Transverse colon (tissue), 4 donors: ENCODE measurements around the gene ZCCHC8. TPM values are rescaled to one million over a fixed set of nuclear protein-coding genes. Genes with fewer than 3 reads are reported as not detected.
A peak's percentile ranks its signal among the peaks of the same experiment; 100 is the strongest.
"Not testable (repeated sequence)": the region's sequence is repeated elsewhere in the genome, so short reads cannot be mapped to it uniquely, and the experiment has no call there.

Experiments
- DNase-seq: peaks from one replicate; pipeline ENCODE4 v3.0.0-alpha.2; 2019
- H3K27ac ChIP-seq, 4 donors: fragments of 200-600 bp; sonication (generic); 2 replicates each; pipeline ENCODE4 v1.5.1; 2016 to 2018; ENCODE audit warnings: inconsistent platforms in 4 of 4
- H3K27me3 ChIP-seq: fragments of 200-600 bp; sonication (generic); 2 replicates; pipeline ENCODE4 v1.5.1; 2017; ENCODE audit warnings: inconsistent platforms
- H3K36me3 ChIP-seq, 4 donors: fragments of 200-600 bp; sonication (generic); 2 replicates each; pipeline ENCODE4 v1.5.1; 2017 to 2019; ENCODE audit warnings: inconsistent platforms in 4 of 4
- H3K4me1 ChIP-seq, 4 donors: fragments of 200-600 bp; sonication (generic); 2 replicates each; pipeline ENCODE4 v1.5.1; 2017 to 2020; ENCODE audit warnings: inconsistent platforms in 4 of 4
- H3K4me3 ChIP-seq, 4 donors: fragments of 200-600 bp; sonication (generic); 1 replicate in 1 of 4; 2 replicates in 3 of 4; pipeline versions ENCODE4 v1.5.1 to v1.6.1; 2017 to 2019; ENCODE audit warnings: inconsistent platforms in 4 of 4
- H3K9me3 ChIP-seq, 2 donors: fragments of 200-600 bp; sonication (generic); 2 replicates each; pipeline ENCODE4 v1.5.1; 2017 to 2019; ENCODE audit warnings: inconsistent platforms in 2 of 2
- EP300 ChIP-seq: sonication (generic); formaldehyde crosslinking; IDR thresholded peaks from one replicate; pipeline ENCODE4 v1.6.1; 2017; ENCODE audit warnings: antibody characterized with exemption, low read depth
- POLR2A ChIP-seq: fragments of 450-650 bp; IDR thresholded peaks from one replicate; pipeline ENCODE4 v1.6.1; 2016; ENCODE audit warnings: antibody characterized with exemption, mild to moderate bottlenecking, moderate library complexity
- POLR2AphosphoS5 ChIP-seq, 3 donors: sonication (generic); formaldehyde crosslinking; IDR thresholded peaks; one replicate each; pipeline ENCODE4 v1.6.1; 2016; ENCODE audit warnings: antibody characterized with exemption in 3 of 3
- WGBS, 2 donors: methylation state at CpG; one replicate each; pipeline ENCODE4 v1.1.5; 2018; ENCODE audit warnings: low coverage in 1 of 2; 5-methylcytosine and 5-hydroxymethylcytosine counted together
- in situ Hi-C, 4 donors: fragments of 200-750 bp; cut with MboI; loops; one replicate each; pipeline versions ENCODE4 v1.15.0 to v1.15.1; 2017; ENCODE audit warnings: low sequenced_read_pairs in 3 of 4, low pct_ligation_motif_present in 1 of 4, low pct_unique_long_range_greater_than_20kb in 1 of 4
- intact Hi-C: fragments of 100-400 bp; cut with DNase I; formaldehyde crosslinking; loops from one replicate; pipeline ENCODE4 v1.15.1; 2023; ENCODE audit warnings: low total_unique reads
- total RNA-seq, 4 donors: library from RNA; depleted of rRNA; stranded (reverse); fragments of >200 nt; gene quantifications; one replicate each; pipeline ENCODE4 v1.1.0, GENCODE V29; 2016
- TF ChIP-seq, protein P1 (sequence below), 5 experiments: fragments of 200-600 bp in 3 of 5; fragments of 450-650 bp in 2 of 5; sonication (generic) in 3 of 5; IDR thresholded peaks; 1 replicate in 2 of 5; 2 replicates in 3 of 5; pipeline ENCODE4 v1.5.1; 2016 to 2017; ENCODE audit warnings: antibody characterized with exemption in 5 of 5, inconsistent platforms in 3 of 5, mild to moderate bottlenecking in 2 of 5, moderate library complexity in 1 of 5

The ZCCHC8 gene
- total RNA-seq, 4 donors from 2014 or later: 15.9 to 28.4 (median 19.9) TPM

DNA sequence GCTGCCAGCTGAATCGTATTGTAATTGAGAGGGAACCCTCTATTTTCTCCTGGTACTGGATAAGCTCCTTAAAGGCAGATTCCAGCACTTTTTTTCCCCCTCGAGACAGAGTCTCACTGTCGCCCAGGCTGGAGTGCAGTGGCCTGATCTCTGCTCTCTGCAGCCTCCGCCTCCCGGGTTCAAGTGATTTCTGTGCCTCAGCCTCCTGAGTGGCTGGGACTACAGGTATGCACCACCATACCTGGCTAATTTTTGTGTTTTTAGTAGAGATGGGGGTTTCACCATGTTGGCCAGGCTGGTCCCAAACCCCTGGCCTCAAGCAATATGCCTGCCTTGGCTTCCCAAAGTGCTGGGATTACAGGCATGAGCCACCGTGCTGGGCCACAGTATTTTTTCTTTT, 30.9 kb downstream of the ZCCHC8 start:
- H3K9me3 ChIP-seq, H3K4me3 ChIP-seq, DNase-seq, H3K27ac ChIP-seq, H3K27me3 ChIP-seq, H3K4me1 ChIP-seq: not testable (repeated sequence)
- in situ Hi-C loops: loop anchor here in 2 of 4 donors (10.0 kb wide), 2 partner anchors 65 to 75 kb away; no protein-coding TSS in a partner anchor
- WGBS, 2 donors: 83 to 84% methylated on average over 4 to 6 of the region's 6 CpGs
- intact Hi-C loops: loop anchor here (10.0 kb wide), 2 partner anchors 75 to 135 kb away; no protein-coding TSS in a partner anchor
- H3K36me3 ChIP-seq: peaks cover 0 to 12% (median 2%) of the 10 kb centered on the region in 4 donors

DNA sequence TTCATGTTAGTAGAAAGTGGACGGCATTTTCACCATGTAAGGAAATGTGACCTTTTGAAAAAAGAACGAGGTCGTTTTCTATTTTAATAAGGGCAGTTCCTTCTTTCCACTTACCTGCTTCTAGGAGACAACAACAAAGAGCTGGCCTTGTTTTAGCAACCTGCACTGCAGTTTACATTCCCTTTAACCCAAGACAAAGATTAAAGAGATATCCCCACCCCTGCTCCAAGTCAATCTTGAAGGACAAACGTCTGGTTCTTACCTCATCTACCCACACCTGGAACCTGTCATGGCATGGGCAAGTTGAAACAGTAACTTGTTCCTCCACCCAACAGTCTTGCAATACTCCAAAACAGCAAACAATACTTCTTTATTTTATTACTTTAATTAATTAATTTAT, 32.7 kb downstream of the ZCCHC8 start:
- in situ Hi-C loops (no loop called here), intact Hi-C loops (no loop called here)
- peaks cover 0 to 10% (median 2%) of the 10 kb centered on the region in 4 donors for H3K4me1 ChIP-seq
- H3K9me3 ChIP-seq: no peaks in the 10 kb centered on the region
- no peaks in the 10 kb centered on the region for H3K27me3 ChIP-seq
- peaks cover 0 to 1% (median 0%) of the 10 kb centered on the region in 4 donors for H3K36me3 ChIP-seq
- no peak for DNase-seq
- no peak overlapping the region for H3K27ac ChIP-seq
- no peak overlapping the region for H3K4me3 ChIP-seq
- TF ChIP-seq POLR2AphosphoS5 (IDR thresholded peaks at IDR 0.05): no peak
- TF ChIP-seq EP300: no peak
- TF ChIP-seq POLR2A: no peak
- TF ChIP-seq, protein P1, sequence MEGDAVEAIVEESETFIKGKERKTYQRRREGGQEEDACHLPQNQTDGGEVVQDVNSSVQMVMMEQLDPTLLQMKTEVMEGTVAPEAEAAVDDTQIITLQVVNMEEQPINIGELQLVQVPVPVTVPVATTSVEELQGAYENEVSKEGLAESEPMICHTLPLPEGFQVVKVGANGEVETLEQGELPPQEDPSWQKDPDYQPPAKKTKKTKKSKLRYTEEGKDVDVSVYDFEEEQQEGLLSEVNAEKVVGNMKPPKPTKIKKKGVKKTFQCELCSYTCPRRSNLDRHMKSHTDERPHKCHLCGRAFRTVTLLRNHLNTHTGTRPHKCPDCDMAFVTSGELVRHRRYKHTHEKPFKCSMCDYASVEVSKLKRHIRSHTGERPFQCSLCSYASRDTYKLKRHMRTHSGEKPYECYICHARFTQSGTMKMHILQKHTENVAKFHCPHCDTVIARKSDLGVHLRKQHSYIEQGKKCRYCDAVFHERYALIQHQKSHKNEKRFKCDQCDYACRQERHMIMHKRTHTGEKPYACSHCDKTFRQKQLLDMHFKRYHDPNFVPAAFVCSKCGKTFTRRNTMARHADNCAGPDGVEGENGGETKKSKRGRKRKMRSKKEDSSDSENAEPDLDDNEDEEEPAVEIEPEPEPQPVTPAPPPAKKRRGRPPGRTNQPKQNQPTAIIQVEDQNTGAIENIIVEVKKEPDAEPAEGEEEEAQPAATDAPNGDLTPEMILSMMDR (IDR thresholded peaks at IDR 0.05): no peak
- WGBS, 2 donors: 46 to 50% methylated on average over 4 of the region's 4 CpGs

DNA sequence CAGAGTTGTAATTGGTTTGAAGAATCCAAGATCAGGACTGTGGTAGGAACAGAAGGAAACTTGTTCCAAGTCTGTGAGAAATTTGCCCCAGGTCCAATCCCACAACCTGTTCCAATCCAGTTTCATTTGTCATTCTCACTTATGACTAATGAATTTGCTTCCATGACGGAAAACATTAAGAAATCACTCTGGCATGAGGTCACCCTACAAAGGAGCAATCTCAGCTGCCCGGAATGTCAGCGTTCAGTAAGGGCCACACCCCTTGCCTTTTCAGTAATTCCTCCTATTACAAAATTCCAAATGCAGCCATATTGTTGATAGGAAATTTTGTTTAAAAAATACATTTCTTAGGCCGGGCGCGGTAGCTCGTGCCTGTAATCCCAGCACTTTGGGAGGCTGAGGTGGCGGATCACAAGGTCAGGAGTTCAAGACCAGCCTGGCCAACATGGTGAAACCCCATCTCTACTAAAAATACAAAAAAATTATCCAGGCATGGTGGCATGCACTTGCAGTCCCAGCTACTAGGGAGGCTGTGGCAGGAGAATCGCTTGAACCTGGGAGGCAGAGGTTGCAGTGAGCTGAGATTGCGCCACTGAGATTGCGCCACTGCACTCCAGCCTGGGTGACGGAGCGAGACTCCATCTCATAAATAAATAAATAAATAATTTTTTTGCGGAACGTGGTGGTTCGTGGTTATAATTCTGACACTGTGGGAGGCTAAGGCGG, 36.3 kb downstream of the ZCCHC8 start:
- H3K4me1 ChIP-seq, H3K36me3 ChIP-seq, H3K9me3 ChIP-seq, in situ Hi-C loops, H3K27me3 ChIP-seq, intact Hi-C loops, H3K4me3 ChIP-seq: not testable (repeated sequence)
- WGBS, 2 donors: 59 to 80% methylated on average over 6 to 17 of the region's 17 CpGs
- peak overlapping the region in 1 of 4 donors; percentile 15 for H3K27ac ChIP-seq
- TF ChIP-seq POLR2AphosphoS5 (IDR thresholded peaks at IDR 0.05): peak; percentile 36 to 58 (median 56)
- peak; percentile 15 for DNase-seq

DNA sequence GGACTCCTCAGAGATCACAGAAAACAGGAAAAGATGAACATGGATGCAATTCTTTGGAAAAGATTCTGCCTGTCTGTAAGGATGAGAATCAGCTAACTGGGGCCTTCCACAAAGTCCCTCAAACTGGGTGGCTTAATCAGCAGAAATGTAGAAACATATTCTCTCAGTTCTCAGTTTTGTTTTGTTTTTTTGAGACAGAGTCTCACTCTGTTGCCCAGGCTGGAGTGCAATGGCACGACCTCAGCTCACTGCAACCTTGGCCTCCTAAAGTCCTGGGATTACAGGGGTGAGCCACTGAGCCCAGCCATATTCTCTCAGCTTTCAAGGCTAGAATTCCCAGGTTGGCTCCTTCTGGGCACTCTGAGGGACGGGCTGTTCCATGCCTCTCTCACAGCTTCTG, 40.1 kb downstream of the ZCCHC8 start:
- TF ChIP-seq POLR2AphosphoS5 (IDR thresholded peaks at IDR 0.05) (no peak), POLR2A (no peak), EP300 (no peak)
- TF ChIP-seq, protein P1 (IDR thresholded peaks at IDR 0.05): no peak
- no peak for DNase-seq
- no peaks in the 10 kb centered on the region for H3K9me3 ChIP-seq
- no peak overlapping the region for H3K27ac ChIP-seq
- no peak overlapping the region for H3K4me3 ChIP-seq
- 71 to 90% methylated on average over 2 of the region's 2 CpGs for WGBS, 2 donors
- in situ Hi-C loops: no loop called here
- intact Hi-C loops: no loop called here
- H3K36me3 ChIP-seq: no peaks in the 10 kb centered on the region
- peaks cover 0 to 10% (median 0%) of the 10 kb centered on the region in 4 donors for H3K4me1 ChIP-seq
- H3K27me3 ChIP-seq: no peaks in the 10 kb centered on the region

DNA sequence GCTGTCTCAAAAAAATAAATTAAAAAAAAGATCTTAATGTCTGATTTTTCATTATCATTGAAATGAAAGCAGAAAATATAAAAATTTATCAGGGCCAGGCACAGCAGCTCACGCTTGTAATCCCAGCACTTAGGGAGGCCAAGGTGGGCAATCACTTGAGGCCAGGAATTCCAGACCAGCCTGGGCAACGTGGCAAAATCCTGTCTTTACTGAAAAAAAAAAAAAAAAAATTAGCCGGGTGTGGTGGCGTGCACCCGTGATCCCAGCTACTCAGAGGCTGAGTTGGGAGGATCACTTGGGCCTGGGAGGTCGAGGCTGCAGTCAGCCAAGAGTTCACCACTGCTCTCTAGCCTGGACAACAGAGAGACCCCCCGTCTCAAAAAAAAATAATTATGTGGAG, 40.7 kb downstream of the ZCCHC8 start:
- Histone ChIP-seq H3K27ac (no peak overlapping the region), H3K4me1 (peaks cover 0 to 11% (median 0%) of the 10 kb centered on the region in 4 donors), H3K9me3 (no peaks in the 10 kb centered on the region), H3K27me3 (no peaks in the 10 kb centered on the region), H3K4me3 (no peak overlapping the region), H3K36me3 (no peaks in the 10 kb centered on the region)
- in situ Hi-C loops (no loop called here), intact Hi-C loops (no loop called here)
- TF ChIP-seq EP300 (no peak), POLR2A (no peak), POLR2AphosphoS5 (IDR thresholded peaks at IDR 0.05) (no peak)
- TF ChIP-seq, protein P1 (IDR thresholded peaks at IDR 0.05): no peak
- DNase-seq: no peak
- WGBS, 2 donors: 85 to 90% methylated on average over 5 to 7 of the region's 7 CpGs
